ENCODE results near the gene STX1A.

DNA sequence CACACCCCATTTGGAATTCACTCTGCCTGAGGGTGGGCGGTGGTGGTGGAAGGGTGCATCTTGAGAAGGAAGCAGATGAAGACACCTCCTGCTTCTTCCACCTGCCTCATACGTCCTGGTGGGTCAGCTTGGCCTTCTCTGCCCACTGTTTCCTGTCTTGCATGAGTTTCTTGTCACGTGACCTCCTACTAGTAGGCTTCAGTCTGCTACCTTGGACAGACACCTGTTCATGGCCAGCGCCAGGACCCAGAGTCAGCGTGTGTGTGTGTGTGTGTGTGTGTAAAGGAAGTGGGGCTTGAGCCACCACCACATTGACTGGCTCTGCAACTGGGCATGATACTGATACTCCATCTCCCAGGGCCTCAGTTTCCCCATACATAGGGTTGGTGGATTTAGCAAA is 68.9 kb downstream of the STX1A start:
- TF ChIP-seq, protein P1, sequence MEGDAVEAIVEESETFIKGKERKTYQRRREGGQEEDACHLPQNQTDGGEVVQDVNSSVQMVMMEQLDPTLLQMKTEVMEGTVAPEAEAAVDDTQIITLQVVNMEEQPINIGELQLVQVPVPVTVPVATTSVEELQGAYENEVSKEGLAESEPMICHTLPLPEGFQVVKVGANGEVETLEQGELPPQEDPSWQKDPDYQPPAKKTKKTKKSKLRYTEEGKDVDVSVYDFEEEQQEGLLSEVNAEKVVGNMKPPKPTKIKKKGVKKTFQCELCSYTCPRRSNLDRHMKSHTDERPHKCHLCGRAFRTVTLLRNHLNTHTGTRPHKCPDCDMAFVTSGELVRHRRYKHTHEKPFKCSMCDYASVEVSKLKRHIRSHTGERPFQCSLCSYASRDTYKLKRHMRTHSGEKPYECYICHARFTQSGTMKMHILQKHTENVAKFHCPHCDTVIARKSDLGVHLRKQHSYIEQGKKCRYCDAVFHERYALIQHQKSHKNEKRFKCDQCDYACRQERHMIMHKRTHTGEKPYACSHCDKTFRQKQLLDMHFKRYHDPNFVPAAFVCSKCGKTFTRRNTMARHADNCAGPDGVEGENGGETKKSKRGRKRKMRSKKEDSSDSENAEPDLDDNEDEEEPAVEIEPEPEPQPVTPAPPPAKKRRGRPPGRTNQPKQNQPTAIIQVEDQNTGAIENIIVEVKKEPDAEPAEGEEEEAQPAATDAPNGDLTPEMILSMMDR (IDR thresholded peaks at IDR 0.05) = no peak
- TF ChIP-seq POLR2A (IDR thresholded peaks at IDR 0.05) = no peak
